Hematopoietic multipotent progenitor cell treated with erythropoietin and hydrocortisone succinate and interleukin-3 and kit ligand, for 4 days (in vitro differentiated cells): Measurements from ENCODE around the gene LYL1.

Experiments used
- DNase-seq: peaks from one replicate; pipeline ENCODE4 v3.0.0-alpha.2; 2015

The LYL1 gene

DNA sequence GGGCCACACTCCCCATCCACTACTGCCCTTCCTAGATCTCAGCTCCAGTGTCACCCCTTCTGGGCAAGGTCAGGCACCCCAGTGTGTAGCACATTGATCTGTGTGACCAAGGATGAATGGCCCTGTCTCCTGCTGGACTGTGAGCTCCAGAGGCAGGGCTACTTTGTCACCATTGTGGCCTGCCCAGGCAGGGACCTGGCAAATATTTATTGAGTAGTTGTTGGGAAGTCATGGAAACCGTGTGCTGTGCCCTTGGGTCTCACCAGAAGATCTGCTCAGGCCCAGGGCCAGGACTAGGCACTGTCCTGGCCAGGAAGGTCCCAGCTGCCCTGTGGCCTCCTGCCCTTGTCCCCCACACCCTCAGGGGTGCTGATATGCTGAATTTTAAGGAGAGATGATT is 25.9 kb upstream of the LYL1 start:
- DNase-seq: no peak

DNA sequence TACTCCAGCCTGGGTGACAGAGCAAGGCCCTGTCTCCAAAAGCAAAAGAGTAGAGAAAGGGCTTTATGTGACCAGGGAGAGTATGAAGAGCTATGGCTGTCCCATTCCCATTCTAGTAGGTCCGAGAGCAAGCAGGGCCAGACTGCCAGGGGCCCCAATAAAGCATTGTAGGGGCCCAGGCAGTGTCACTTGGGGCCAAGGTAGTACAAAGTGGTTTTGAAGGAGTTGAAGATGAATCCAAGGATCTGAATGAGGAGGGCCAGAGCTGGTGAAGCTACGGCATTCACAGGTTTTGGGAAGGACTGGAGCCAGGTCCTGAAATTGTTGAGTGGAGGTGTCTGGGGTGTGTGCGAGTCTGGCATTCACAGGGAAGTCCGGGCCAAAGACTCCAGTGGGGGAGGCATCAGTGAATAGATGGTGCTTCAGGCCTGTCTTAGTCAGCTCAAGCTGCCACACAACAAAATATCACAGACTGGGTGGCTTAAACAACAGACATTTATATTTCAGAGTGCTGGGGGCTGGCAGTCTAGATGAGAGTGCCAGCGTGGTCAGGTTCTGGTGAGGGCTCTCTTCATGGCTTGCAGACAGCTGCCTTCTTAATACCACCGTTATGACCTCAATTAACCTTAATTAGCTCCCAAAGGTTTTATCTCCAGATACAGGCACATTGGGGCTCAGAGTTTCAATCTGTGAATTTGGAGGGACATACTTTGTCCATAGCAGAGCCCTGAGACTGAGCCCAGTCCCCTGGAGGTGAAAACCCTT is 25.3 kb upstream of the LYL1 start:
- DNase-seq: peak; percentile 37

DNA sequence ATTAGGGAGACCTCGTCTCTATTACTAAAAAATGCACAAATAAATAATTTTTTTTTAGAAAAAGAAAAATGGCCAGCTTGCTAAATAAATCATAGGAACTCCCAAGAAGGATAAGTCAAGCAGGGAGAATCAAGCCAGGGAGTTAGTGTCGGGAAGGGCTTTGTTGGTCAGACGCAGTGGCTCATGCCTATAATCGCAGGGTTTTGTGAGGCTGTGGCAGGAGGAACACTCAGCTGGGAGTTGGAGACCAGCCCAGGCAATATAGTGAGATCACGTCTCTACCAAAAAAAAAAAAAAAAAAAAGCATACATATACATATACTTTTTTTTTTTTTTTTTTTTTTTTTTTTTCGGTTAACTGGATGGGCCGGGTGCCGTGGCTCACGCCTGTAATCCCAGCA is 24.4 kb upstream of the LYL1 start:
- no peak for DNase-seq

DNA sequence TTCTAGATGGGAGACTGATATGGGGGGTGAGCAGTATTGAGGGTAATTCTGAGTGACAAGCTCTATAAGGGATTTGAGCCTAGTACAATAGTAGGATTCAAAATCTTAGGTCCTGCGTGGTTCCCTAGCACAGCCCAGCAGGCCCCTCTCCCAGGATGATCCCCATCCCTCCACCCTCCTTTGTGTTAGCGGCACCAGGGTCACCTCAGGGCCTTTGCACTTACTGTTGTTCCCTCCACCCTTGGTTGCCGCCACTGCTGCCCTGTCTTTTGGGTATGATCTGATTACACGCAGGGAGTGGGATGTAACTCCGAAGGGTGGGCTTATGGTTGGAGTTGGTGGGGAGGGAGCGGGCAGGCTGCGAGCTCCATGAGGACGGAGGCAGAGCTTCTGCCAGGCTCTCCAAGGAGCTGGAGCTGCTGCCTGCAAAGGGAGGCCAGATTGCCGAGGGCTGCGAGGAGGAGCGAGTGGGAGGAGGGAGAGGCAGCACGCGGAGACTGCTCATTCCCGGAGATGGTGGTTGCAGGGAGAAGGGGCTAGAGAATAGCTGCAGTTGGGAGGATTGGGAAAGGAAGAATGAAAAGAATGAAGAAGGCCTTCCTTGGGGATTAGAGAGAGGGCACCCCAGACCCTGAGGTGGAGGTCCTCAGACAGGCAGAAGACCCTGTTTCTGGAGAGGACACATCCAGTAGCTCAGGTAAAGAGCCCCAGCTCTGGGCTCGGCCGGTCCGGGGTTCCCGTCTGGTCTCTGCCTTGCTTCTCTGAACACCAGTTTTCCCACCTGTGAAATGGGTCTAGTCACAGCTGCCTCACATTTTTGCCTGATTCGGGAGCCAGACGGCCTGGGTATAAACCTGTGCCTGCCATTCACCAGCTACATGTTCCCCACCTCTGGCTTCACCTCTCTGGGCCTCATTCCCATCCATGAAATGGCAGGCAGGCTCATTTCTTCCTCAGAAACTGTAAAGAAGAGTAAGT is 20.6 kb upstream of the LYL1 start:
- DNase-seq: no peak

DNA sequence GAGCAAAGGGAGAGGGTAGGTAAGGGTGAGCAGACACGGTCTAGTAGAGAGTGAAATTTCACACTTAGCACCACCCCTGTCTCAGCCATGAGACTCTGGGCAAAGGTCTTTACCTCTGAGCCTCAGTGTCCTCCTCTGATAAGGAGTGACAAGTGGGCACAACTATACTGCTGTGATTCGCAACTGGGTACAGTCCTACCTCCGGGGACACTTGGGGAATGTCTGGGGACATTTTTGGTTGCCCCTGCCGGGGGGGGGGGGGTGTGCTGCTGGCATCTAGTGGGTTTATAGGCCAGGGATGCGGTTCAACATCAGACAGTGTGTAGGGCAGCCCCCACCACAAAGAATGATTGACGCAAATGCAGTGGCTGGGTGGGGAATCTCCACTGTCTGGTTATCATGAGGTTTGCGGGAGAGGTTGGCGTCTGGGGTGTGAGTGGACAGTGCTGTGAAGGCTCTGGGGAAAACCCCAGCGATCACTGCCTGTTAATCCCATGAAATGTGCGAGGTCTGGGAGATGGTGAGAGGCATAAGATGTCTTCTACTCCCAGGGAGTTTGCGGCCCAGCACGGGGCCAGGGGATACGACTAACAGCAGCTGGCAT is 19.7 kb upstream of the LYL1 start:
- no peak for DNase-seq

DNA sequence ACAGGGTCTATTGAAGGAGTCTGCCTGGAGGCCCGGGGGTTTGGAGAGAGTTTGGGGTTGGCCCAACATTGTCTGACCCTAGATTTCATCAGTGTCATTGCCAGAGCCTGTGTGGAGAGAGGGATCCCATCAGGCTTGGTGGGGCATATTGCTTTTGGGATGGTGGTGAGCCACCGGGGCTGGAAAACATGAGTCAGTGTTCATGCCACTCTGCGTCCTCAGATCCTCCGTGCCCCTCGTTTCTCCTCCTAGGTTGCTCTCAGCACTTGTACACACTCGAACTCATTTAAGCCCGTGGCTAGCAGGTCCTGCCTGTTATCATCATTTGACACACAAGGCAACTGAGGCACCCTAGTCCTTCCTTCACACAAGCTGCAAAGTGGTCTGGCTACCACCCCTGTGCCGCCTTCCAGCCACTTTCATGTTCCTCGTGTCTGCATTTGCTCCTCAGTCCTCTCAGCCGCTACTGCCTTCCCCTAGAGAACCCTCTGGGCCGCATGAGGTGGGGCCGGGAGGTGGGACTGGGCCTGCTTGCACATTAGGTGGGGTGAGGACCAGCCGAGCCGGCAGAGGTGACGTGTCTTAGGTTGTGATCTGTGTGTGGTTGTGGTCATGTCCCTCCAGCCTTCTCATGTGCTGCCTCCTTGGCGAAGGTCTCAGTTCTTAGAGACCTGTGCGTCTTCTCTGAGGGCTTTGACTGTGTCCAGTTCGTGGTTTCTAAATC is 19.1 kb upstream of the LYL1 start:
- no peak for DNase-seq

DNA sequence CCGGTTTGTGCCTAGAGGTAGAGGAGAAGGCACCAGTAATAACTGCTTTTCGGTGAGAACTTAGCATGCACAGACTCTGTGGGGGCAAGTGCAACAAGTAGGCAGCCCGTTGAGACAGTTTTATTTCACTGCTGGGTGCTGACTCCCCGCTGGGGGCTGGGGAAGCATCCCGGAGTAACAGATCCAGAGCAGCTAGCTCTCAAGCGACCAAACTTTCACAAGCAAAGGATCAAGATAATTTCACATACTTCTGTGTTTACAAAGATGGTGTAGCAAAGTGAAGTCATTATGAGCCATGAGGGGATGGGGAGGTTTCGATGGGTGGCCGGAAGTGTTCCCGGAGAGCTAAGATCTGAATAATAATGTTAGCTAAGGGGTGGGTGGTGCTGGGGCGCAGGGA is 18.2 kb upstream of the LYL1 start:
- DNase-seq: no peak

DNA sequence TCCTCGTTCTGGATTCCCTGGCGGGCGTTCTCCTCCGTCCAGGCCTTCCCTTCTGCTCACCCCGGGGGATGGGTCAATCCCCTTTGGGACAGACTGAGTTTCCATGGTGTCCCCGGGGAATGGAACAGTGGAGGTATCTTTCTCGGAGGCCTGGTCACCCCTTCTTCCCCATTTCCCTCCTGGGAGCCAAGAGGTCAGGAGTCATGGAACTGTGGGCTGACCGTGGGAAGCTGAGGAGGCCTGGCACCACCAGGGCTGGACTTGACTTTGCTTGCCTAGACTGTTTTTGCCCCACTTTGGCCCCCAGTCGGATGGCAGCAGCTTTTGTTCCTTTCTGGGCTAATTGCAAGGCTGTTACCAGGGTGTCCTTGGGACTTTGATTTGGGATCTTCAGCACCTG is 17.4 kb upstream of the LYL1 start:
- DNase-seq: no peak

DNA sequence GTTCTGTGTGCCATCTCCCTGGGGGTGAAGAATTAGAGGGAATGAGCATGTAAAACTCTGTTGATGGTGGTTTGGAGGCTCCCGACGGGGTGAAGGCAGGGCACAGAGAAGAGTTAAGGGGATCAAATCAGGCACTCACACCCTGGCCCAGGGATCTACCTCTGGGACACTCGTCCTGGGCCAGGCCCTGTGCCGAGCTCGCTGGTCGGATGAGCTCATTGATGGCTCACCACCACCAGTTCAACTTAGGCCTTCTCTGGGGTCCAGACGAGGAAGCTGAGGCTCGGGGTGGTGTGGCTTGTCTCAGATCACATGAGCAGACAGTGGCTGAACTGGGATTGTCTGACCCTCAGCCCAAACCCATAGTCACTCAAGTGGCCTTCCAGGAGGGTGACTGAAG is 17.0 kb upstream of the LYL1 start:
- DNase-seq: no peak

DNA sequence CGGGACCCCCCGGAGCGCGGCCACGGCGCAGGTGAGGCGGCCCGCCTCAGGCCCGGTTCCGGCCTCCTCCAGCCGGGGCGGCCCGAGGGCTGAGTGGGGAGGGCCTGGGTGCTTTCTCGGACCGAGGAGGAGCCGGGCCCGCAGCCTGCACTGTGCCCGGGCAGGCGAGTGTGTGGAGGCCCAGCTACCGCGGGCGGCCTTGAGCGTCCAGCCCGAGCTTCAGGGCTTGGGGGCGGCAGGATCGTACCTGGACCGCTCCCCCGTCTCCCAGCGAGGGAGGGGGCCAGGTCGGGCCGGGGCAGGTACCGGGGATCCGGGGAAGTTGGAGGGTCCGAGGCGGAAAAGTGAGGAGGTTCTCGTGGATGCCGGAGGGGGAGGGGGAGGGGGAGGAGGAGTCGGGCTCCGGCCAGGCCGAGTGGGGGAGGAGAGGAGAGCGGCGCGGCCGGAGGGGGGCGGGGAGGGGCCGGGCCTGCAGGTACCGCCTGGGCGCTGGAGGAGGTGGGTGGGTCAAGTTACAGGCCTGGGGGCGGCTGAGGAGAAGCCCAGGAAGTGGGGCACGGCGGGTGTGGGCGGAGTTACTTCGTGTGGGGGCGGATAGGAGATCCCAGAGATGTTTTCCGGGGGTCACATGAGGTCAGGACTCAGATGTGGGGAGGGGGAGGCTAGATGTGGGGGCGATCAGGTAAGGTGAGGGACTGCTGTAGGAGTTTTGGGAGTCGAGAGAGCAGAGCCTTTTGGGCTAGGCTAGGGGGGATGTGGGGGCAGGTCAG is 16.0 kb upstream of the LYL1 start:
- peak; percentile 77 for DNase-seq

DNA sequence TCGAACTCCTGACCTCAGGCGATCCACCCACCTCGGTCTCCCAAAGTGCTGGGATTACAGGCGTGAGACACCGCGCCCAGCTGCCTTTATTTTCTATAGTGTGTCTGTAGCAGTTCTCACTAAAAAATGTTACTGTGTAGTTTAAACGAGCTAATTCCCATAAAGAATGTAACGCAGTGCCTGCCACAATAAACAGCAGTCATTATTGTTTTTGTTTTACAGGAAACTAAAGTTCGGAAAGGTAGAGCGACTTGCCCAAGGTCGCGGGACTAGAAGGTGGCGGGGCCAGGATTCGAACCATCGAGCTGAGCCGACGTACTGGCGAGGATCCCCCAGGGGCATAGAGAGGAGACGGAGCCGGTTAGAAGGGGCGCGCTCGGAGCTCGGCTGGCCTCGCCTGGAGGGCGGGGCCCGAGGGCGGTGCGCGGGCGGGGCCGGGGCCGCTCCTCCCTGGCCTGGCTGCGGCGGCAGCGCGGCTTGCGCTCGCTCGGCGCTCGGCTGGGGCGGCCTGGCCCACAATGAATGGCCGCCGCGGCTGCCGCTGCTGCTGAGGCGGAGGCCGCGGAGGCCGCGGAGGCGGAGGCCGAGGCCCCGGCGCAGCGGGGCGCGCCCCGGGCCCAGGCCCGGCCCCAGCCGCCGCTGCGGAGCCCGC is 15.2 kb upstream of the LYL1 start, which contains the start of gene NACC1:
Gene NACC1, plus strand, starts transcription at position 493 of the 652 bp plus-strand sequence. CDS start 16,944 bp downstream, outside the sequence.
- DNase-seq: peak; percentile 96

DNA sequence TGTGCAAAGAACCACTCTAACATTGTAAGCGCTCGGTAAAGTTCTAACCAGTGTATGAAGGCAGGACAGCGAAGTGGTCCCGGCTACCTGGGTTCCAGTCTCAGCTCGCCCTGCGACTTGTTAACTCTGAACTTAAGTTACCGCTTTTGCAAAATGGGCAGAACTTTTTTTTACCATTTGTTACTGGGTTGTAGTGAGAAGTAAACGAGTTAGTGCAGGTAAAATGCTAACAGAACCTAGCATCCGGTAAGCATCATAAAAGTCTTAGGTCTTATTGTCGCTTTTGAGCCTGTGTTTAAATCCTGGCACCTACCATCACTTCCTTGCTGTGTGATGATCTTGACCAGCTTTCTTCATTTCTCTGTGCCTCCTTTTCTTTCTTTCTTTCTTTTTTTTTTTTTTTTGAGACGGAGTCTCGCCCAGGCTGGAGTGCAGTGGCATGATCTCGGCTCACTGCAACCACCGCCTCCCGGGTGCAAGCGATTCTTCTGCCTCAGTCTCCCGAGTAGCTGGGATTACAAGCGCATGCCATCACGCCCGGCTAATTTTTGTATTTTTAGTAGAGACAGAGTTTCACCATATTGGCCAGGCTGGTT is 14.6 kb upstream of the LYL1 start:
- peak; percentile 35 for DNase-seq

DNA sequence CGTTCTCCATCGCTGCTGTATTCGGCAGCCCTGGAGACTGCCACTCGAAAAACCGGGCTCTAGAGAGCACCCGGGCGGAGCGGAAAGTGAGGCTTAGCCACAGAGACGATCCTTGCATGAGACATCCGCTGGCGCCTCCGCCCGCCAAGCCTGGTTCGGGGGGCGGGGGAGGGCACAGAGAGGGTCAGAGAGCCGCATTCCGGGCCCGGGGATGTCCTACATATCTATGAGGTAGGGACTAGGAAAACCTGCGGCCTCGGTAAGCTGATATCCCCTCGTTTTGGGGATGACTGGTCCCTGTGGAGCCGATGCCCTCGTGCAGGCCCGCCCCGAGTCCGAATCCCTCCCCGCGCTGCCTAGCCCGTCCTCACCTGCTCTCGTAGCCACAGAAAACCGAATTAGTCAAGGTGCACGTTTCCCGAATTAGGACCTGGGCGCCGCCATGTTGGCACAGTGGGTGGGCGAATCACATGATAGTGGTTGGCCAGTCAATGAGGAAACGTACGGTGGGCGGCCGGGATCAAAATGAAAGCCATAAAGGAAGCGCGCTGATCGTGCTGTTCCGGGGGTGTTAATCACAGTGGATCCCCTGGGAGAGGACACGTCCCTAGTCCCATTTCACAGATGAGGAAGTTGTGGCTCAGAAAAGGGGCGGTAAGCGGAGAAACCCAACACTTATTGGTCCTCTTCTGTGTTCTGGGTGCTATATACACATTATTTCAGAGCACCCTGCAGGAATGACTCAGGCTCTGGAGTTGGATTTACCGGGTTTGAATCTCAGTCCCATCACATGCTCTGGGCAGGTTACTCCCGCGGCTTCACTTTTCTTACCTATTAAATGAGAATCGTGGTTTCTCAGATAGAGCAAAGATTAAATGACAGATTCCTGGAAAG is 13.9 kb upstream of the LYL1 start, which contains the start of gene TRMT1:
Gene TRMT1, minus strand, starts transcription at position 459 of the 894 bp plus-strand sequence. Its CDS starts 341 bp downstream, at position 118.
- peak; percentile 98 for DNase-seq

DNA sequence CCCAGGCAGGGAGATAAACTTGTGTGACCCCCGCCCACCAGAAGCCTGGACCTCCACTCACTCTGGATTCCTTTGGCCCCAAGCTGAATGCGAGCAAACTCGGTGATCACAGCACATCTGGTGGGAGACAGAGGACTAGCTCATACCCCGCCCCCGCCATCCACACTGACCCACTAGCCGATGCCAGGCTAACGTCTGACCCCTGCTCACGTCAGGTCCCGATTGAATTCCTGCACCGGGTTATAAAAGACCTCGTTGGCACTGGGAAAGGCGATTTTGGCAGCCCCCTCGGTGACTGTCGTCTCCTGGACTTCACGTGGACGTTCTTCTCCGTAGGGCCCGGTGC is 13.3 kb upstream of the LYL1 start:
- DNase-seq: no peak

DNA sequence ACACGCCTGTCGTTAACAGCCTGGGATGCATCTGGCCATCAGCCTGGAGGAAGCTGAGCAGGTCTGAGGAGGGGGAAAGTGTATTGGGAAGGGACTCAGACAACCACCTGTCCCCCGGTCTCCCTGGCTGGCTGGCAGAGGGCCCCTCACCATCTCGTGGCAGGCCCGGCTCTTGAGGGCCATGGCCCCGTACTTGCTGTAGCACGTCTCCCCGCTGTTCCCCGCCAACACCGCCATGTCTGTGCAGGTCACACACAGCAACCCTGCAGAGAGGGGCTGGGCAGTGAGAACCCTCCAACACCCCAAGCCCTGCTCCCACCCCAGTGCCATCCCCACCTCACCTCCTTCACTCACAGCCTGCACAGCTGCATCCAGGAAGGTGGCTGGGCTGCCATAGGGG is 9.9 kb upstream of the LYL1 start:
- DNase-seq: no peak

DNA sequence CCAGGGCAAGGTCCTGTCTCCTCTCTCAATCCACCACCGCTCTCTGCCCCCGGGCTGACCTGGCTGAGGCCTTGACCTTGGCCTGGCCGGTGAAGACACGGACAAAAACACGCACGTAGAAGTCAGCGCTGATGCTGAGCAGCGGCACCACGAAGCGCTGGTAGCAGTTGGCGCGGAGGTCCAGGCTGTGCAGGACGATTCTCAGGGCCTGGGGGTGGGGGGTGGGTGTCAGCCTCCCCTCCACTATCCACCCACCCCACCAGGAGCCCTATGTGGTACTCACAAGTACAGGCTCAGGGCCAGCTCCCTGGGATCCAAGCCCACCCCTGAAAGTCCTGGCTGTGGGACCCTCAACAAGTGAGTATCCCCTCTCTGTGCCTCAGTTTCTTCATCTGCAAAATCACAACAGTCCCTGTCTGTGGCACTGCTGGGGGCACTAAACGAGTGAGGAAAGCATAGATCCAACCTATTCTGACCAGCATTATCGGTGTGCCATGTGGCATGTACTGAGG is 7.5 kb upstream of the LYL1 start:
- DNase-seq: no peak

DNA sequence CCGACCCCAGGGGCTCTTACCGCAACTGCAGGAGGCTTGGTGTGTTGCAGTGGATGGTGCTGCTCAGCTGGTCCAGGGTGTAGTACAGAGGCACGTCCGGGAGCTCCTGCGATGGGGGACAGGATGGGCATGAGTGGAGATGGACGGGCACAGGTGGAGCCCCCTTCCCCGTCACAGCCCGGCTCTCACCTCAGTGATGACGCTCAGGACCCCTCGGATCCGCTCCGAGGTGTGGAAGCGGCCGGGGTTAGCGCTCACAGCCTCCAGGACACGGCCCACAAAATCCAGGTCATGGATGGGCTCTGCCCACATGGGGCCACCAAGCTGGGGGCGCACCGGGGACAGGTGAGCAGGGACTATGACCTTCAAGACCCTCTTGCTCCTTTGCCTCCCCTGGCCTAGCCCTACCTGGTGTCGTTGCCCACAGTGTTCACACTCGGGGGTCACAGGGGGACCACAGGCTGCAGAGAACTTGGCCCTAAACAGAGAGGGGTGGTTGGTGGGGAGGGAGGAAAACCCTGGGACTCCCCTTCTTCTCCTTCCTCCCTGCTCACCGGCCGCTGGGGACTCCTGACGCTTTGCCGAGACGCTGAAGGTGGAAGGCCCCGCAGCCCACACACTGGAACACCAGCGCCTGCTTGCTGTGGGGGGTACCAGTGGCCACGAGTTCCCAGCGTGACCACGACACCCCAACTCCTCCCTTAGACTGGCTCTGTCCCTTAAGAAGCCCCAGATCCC is 6.9 kb upstream of the LYL1 start:
- no peak for DNase-seq

DNA sequence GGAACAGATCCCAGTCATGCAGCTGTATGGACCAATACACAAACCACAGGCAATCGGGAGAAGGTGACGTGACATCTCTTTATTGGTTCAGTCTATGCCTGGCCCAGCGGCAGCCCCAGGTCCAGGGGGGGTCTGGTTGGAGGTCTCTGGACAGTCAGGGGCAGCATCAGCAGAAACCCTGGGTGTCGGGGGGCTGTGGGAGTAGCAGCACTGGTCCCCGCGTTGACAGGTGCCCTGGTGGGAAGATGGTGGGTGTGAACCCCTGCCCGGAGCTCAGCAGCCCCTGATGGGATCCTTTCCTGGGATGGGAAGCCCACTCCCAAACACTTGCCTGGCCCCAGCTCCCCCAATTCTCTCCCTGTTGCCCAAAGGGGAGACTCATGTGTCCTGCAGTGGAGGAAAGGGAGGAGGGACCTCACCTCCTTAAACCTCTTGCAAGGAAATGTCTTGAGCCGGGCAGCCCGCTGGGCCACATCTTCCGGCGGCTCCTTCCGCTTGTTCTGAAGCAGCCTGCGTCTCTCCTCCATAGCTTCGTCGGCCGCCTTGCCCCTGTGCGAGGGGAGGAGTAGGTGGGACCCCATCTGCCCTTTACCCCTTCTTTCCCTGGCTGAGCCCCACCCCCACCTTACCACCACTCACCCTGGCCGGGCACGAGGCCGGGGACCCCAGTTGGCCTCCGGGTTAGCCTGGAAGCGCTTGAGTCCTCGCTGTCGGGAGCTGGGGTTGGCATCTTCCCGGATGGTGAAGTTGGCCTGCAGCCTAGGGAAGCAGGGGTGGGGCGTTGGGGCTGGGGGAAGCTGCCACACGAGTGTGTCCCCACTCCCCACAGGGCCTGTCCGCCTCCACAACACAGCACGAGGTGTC is 2.4 kb upstream of the LYL1 start:
- peak; percentile 78 for DNase-seq
